Naive thymus-derived CD4-positive, alpha-beta T cell (primary cell): Measurements from ENCODE around the gene PTGER2. TPM values are rescaled to one million over a fixed set of nuclear protein-coding genes. Genes with fewer than 3 reads are reported as not detected.

Experiments
- ATAC-seq: fragments of 150-1000 bp; cut with Tn5 transposase; 2 replicates; pipeline ENCODE4 v1.10.0; 2021; ENCODE audit warnings: mild to moderate bottlenecking, moderate library complexity
- CTCF ChIA-PET: fragments of 350-600 bp; sonication (Branson Sonifier 250); formaldehyde crosslinking; loops from one replicate; lab custom pipeline; 2021; ENCODE audit warnings: antibody characterized with exemption; lab: Charles Lee
- POLR2A ChIA-PET: fragments of 350-600 bp; sonication (Branson Sonifier 250); formaldehyde crosslinking; loops from one replicate; lab custom pipeline; 2021; ENCODE audit warnings: antibody characterized with exemption, inconsistent platforms; lab: Charles Lee
- DNase-seq, 9 donors: peaks; one replicate each; pipeline versions ENCODE4 v3.0.0 to v3.0.0-alpha.2; 2020 to 2022; ENCODE audit warnings: mixed read lengths in 1 of 9
- H3K27ac ChIP-seq: one replicate; pipeline ENCODE4 v1.7.0; 2013; ENCODE audit warnings: mild to moderate bottlenecking, low read depth, low read length, moderate library complexity
- H3K27me3 ChIP-seq, 2 donors: one replicate each; pipeline ENCODE4 v1.7.0; 2013; ENCODE audit warnings: low read length in 2 of 2, mild to moderate bottlenecking in 2 of 2, moderate library complexity in 2 of 2; ENCODE audit not compliant: control insufficient read depth in 2 of 2, insufficient read depth in 2 of 2
- H3K36me3 ChIP-seq, 3 experiments: 1 replicate in 2 of 3; 2 replicates in 1 of 3; pipeline ENCODE4 v1.7.0; 2013; ENCODE audit warnings: low read length in 3 of 3, mild to moderate bottlenecking in 3 of 3, moderate library complexity in 1 of 3; ENCODE audit not compliant: insufficient read depth in 3 of 3, control insufficient read depth in 2 of 3
- H3K4me1 ChIP-seq, 2 donors: one replicate each; pipeline ENCODE4 v1.7.0; 2013; ENCODE audit warnings: low read length in 2 of 2, mild to moderate bottlenecking in 2 of 2, moderate library complexity in 1 of 2; ENCODE audit not compliant: control insufficient read depth in 2 of 2, insufficient read depth in 2 of 2
- H3K4me3 ChIP-seq: 2 replicates; pipeline ENCODE4 v1.7.0; 2013; ENCODE audit warnings: mild to moderate bottlenecking, low read length
- H3K9me3 ChIP-seq, 3 experiments: 1 replicate in 2 of 3; 2 replicates in 1 of 3; pipeline ENCODE4 v1.7.0; 2013; ENCODE audit warnings: low read length in 3 of 3; ENCODE audit not compliant: control insufficient read depth in 2 of 3
- H3K27ac Mint-ChIP-seq, 9 donors: one replicate each; pipeline ENCODE4 v1.8.0; 2020 to 2022; ENCODE audit warnings: mixed read lengths in 9 of 9, mild to moderate bottlenecking in 8 of 9, moderate library complexity in 5 of 9, inconsistent platforms in 2 of 9
- H3K27me3 Mint-ChIP-seq, 5 donors: one replicate each; pipeline ENCODE4 v1.8.0; 2021 to 2022; ENCODE audit warnings: mixed read lengths in 5 of 5, mild to moderate bottlenecking in 1 of 5
- H3K36me3 Mint-ChIP-seq, 5 donors: one replicate each; pipeline ENCODE4 v1.8.0; 2020 to 2022; ENCODE audit warnings: mixed read lengths in 5 of 5, mild to moderate bottlenecking in 3 of 5, inconsistent platforms in 1 of 5
- H3K4me1 Mint-ChIP-seq, 7 donors: one replicate each; pipeline ENCODE4 v1.8.0; 2020 to 2022; ENCODE audit warnings: mixed read lengths in 7 of 7, mild to moderate bottlenecking in 3 of 7, inconsistent platforms in 1 of 7
- H3K4me3 Mint-ChIP-seq, 10 donors: one replicate each; pipeline ENCODE4 v1.8.0; 2020 to 2022; ENCODE audit warnings: mild to moderate bottlenecking in 10 of 10, mixed read lengths in 10 of 10, moderate library complexity in 6 of 10, inconsistent platforms in 2 of 10
- H3K9me3 Mint-ChIP-seq, 11 donors: one replicate each; pipeline ENCODE4 v1.8.0; 2020 to 2022; ENCODE audit warnings: mixed read lengths in 11 of 11, mild to moderate bottlenecking in 4 of 11, inconsistent platforms in 1 of 11, moderate library complexity in 1 of 11
- intact Hi-C, 2 donors: fragments of 100-400 bp; cut with micrococcal nuclease; formaldehyde crosslinking; loops; one replicate each; pipeline ENCODE4 v1.15.1; 2023
- polyA plus RNA-seq, 2 donors: library from polyadenylated mRNA; unstranded; fragments of 300-500 nt; fragmentation: Illumina TruSeq; gene quantifications; one replicate each; pipeline ENCODE4 v1.2.3, GENCODE V29; 2021
- total RNA-seq, 6 experiments: library from RNA in 5 of 6; stranded (reverse) in 5 of 6; gene quantifications; 1 replicate in 5 of 6; 2 replicates in 1 of 6; pipeline ENCODE4 v1.2.3 and lab custom pipeline; 2021 to 2026

Gene PTGER2
- total and polyA plus RNA-seq, 7 experiments from 2014 or later, result 1.7 to 162 (median 23.4) TPM

- Histone ChIP-seq H3K36me3 (no peaks in the 10 kb centered on the region), H3K27me3 (no peaks in the 10 kb centered on the region), H3K4me1 (no peaks in the 10 kb centered on the region), H3K27ac (no peak overlapping the region), H3K9me3 (no peaks in the 10 kb centered on the region), H3K4me3 (no peak overlapping the region)
- ChIA-PET CTCF (no interaction called here), POLR2A (no interaction called here)
- Mint-ChIP-seq H3K36me3 (peaks cover 0 to 10% (median 0%) of the 10 kb centered on the region in 5 donors), H3K9me3 (no peaks in the 10 kb centered on the region), H3K27ac (no peak overlapping the region), H3K27me3 (no peaks in the 10 kb centered on the region), H3K4me1 (peaks cover 0 to 26% (median 0%) of the 10 kb centered on the region in 7 donors), H3K4me3 (no peak overlapping the region)
- no peak for DNase-seq
- ATAC-seq, result peak; percentile 32
- intact Hi-C loops, result no loop called here
Measured at GRCh38 chr14:52363961-52364360, 49.8 kb downstream of the PTGER2 start.

- CTCF ChIA-PET, result no interaction called here
- POLR2A ChIA-PET, result no interaction called here
Measured at GRCh38 chr14:52365071-52365470, 51.0 kb downstream of the PTGER2 start.

GRCh38 chr14:52366796-52367315, 52.7 kb downstream of the PTGER2 start:
- H3K27ac Mint-ChIP-seq, result no peak overlapping the region
- POLR2A ChIA-PET, result no interaction called here
- no peak for DNase-seq

More at GRCh38 chr14:52365071-52365470, 51.0 kb downstream of the PTGER2 start:
- H3K36me3 Mint-ChIP-seq, result peaks cover 0 to 8% (median 0%) of the 10 kb centered on the region in 5 donors
- no peak overlapping the region for H3K4me3 Mint-ChIP-seq
- no peak overlapping the region for H3K27ac Mint-ChIP-seq
- peaks cover 0 to 18% (median 0%) of the 10 kb centered on the region in 7 donors for H3K4me1 Mint-ChIP-seq
- Histone ChIP-seq H3K9me3 (no peaks in the 10 kb centered on the region), H3K4me3 (no peak overlapping the region), H3K27me3 (no peaks in the 10 kb centered on the region), H3K27ac (no peak overlapping the region), H3K4me1 (no peaks in the 10 kb centered on the region), H3K36me3 (no peaks in the 10 kb centered on the region)
- no peaks in the 10 kb centered on the region for H3K9me3 Mint-ChIP-seq
- no peaks in the 10 kb centered on the region for H3K27me3 Mint-ChIP-seq
- ATAC-seq, result no peak
- no peak for DNase-seq
- intact Hi-C loops, result no loop called here

GRCh38 chr14:52369305-52369801, 55.2 kb downstream of the PTGER2 start:
- peaks cover 0 to 16% (median 4%) of the 10 kb centered on the region in 5 donors for H3K36me3 Mint-ChIP-seq

More at GRCh38 chr14:52366796-52367315, 52.7 kb downstream of the PTGER2 start:
- Mint-ChIP-seq H3K4me3 (no peak overlapping the region), H3K4me1 (peaks cover 0 to 14% (median 0%) of the 10 kb centered on the region in 7 donors), H3K36me3 (peaks cover 0 to 8% (median 0%) of the 10 kb centered on the region in 5 donors), H3K9me3 (no peaks in the 10 kb centered on the region), H3K27me3 (no peaks in the 10 kb centered on the region)
- no peak for ATAC-seq
- Histone ChIP-seq H3K4me1 (no peaks in the 10 kb centered on the region), H3K27me3 (no peaks in the 10 kb centered on the region), H3K9me3 (no peaks in the 10 kb centered on the region), H3K36me3 (no peaks in the 10 kb centered on the region), H3K4me3 (no peak overlapping the region), H3K27ac (no peak overlapping the region)
- CTCF ChIA-PET, result no interaction called here
- intact Hi-C loops, result no loop called here

GRCh38 chr14:52370406-52370935, 56.4 kb downstream of the PTGER2 start:
- ChIA-PET CTCF (no interaction called here), POLR2A (no interaction called here)
- DNase-seq (no peak), ATAC-seq (no peak)
- Histone ChIP-seq H3K4me1 (no peaks in the 10 kb centered on the region), H3K27me3 (no peaks in the 10 kb centered on the region), H3K36me3 (no peaks in the 10 kb centered on the region), H3K9me3 (no peaks in the 10 kb centered on the region), H3K27ac (no peak overlapping the region), H3K4me3 (no peak overlapping the region)
- H3K27me3 Mint-ChIP-seq, result peaks cover 0 to 6% (median 0%) of the 10 kb centered on the region in 5 donors
- peaks cover 0 to 5% (median 0%) of the 10 kb centered on the region in 7 donors for H3K4me1 Mint-ChIP-seq
- intact Hi-C loops, result no loop called here
- peaks cover under 1 to 16% (median 6%) of the 10 kb centered on the region in 11 donors for H3K9me3 Mint-ChIP-seq
- peaks cover 0 to 21% (median 4%) of the 10 kb centered on the region in 5 donors for H3K36me3 Mint-ChIP-seq
- H3K4me3 Mint-ChIP-seq, result no peak overlapping the region
- no peak overlapping the region for H3K27ac Mint-ChIP-seq

More at GRCh38 chr14:52369305-52369801, 55.2 kb downstream of the PTGER2 start:
- no peak for DNase-seq
- no peak overlapping the region for H3K4me3 Mint-ChIP-seq
- no peak overlapping the region for H3K4me3 ChIP-seq
- intact Hi-C loops, result no loop called here
- no peaks in the 10 kb centered on the region for H3K36me3 ChIP-seq
- no peaks in the 10 kb centered on the region for H3K4me1 ChIP-seq
- H3K9me3 ChIP-seq, result no peaks in the 10 kb centered on the region
- no peaks in the 10 kb centered on the region for H3K27me3 ChIP-seq
- POLR2A ChIA-PET, result no interaction called here
- ATAC-seq, result no peak
- peaks cover 0 to 5% (median 0%) of the 10 kb centered on the region in 7 donors for H3K4me1 Mint-ChIP-seq
- H3K27ac Mint-ChIP-seq, result no peak overlapping the region
- H3K27ac ChIP-seq, result no peak overlapping the region
- peaks cover 0 to 6% (median 0%) of the 10 kb centered on the region in 5 donors for H3K27me3 Mint-ChIP-seq
- H3K9me3 Mint-ChIP-seq, result peaks cover 0 to 11% (median 6%) of the 10 kb centered on the region in 11 donors
- CTCF ChIA-PET, result no interaction called here

- H3K27me3 ChIP-seq, result no peaks in the 10 kb centered on the region
- Mint-ChIP-seq H3K36me3 (peaks cover 0 to 47% (median 4%) of the 10 kb centered on the region in 5 donors), H3K4me3 (no peak overlapping the region), H3K27ac (no peak overlapping the region), H3K9me3 (peaks cover 2 to 44% (median 16%) of the 10 kb centered on the region in 11 donors), H3K27me3 (peaks cover 0 to 9% (median 0%) of the 10 kb centered on the region in 5 donors), H3K4me1 (peaks cover 0 to 16% (median 0%) of the 10 kb centered on the region in 7 donors)
- intact Hi-C loops, result no loop called here
- no peaks in the 10 kb centered on the region for H3K9me3 ChIP-seq
- H3K4me3 ChIP-seq, result no peak overlapping the region
- H3K27ac ChIP-seq, result no peak overlapping the region
- no peaks in the 10 kb centered on the region for H3K36me3 ChIP-seq
- ATAC-seq, result no peak
- DNase-seq, result no peak
- no peaks in the 10 kb centered on the region for H3K4me1 ChIP-seq
- ChIA-PET CTCF (no interaction called here), POLR2A (no interaction called here)
Measured at GRCh38 chr14:52377940-52378339, 63.8 kb downstream of the PTGER2 start.
